Upper lobe of left lung (tissue), 6 donors: ENCODE measurements around the gene LAPTM4A. TPM values are rescaled to one million over a fixed set of nuclear protein-coding genes. Genes with fewer than 3 reads are reported as not detected.

Experiments
- ATAC-seq, 2 donors: fragments of 200-7000 bp; cut with Tn5 transposase; one replicate each; pipeline ENCODE4 v1.9.1; 2022; ENCODE audit warnings: mild to moderate bottlenecking in 2 of 2, moderate library complexity in 2 of 2; ENCODE audit not compliant: low FRiP score in 2 of 2
- DNase-seq, 2 donors: peaks; one replicate each; pipeline ENCODE4 v3.0.0-alpha.2; 2019 to 2020
- H3K27ac ChIP-seq, 4 donors: fragments of 200-600 bp; sonication (generic); one replicate each; pipeline ENCODE4 v1.5.1; 2016 to 2019
- H3K27me3 ChIP-seq, 4 donors: fragments of 200-600 bp; sonication (generic); one replicate each; pipeline ENCODE4 v1.5.1; 2017 to 2019
- H3K36me3 ChIP-seq, 4 donors: fragments of 200-600 bp; sonication (generic); one replicate each; pipeline ENCODE4 v1.5.1; 2016 to 2019
- H3K4me1 ChIP-seq, 4 donors: fragments of 200-600 bp; sonication (generic); one replicate each; pipeline ENCODE4 v1.5.1; 2018 to 2019
- H3K4me3 ChIP-seq, 4 donors: fragments of 200-600 bp; sonication (generic); one replicate each; pipeline ENCODE4 v1.5.1; 2017 to 2019; ENCODE audit warnings: mild to moderate bottlenecking in 2 of 4, moderate library complexity in 1 of 4
- H3K9me3 ChIP-seq, 4 donors: fragments of 200-600 bp; sonication (generic); one replicate each; pipeline ENCODE4 v1.5.1; 2018 to 2019
- CTCF ChIP-seq, 6 experiments: fragments of 450-650 bp in 4 of 6; fragments of 200-600 bp in 2 of 6; sonication (generic) in 2 of 6; IDR thresholded peaks; one replicate each; pipeline ENCODE4 v1.5.1; 2016 to 2019; ENCODE audit warnings: antibody characterized with exemption in 6 of 6
- EP300 ChIP-seq, 4 donors: sonication (generic); formaldehyde crosslinking; IDR thresholded peaks; one replicate each; pipeline ENCODE4 v1.5.1; 2017; ENCODE audit warnings: antibody characterized with exemption in 4 of 4, control low read depth in 2 of 4
- POLR2A ChIP-seq, 4 donors: fragments of 450-650 bp; IDR thresholded peaks; one replicate each; pipeline ENCODE4 v1.5.1; 2016 to 2017; ENCODE audit warnings: antibody characterized with exemption in 4 of 4, mild to moderate bottlenecking in 2 of 4
- POLR2AphosphoS5 ChIP-seq, 2 donors: sonication (generic); formaldehyde crosslinking; IDR thresholded peaks; one replicate each; pipeline ENCODE4 v1.5.1; 2017; ENCODE audit warnings: antibody characterized with exemption in 2 of 2
- WGBS, 2 donors: methylation state at CpG; one replicate each; pipeline ENCODE4 v1.1.5; 2017 to 2018; 5-methylcytosine and 5-hydroxymethylcytosine counted together
- total RNA-seq, 6 donors: library from RNA; depleted of rRNA in 4 of 6; stranded (reverse); fragments of >200 nt in 4 of 6; gene quantifications; one replicate each; pipeline versions ENCODE4 v1.1.0 to v1.2.1, GENCODE V29; 2016 to 2021
- donor health status: DM: no; HTN: no; CAD: no; lungs with moderate emphysema.
- donor health status: DM: no; HTN: yes; CAD: no; lungs with severe emphysema.

Gene LAPTM4A
- 100 to 1,000 TPM in 3 of 6 donors, 10 to 100 TPM in 3; 27.2 to 210 (median 116) TPM for total RNA-seq

GRCh38 chr2:20051532-20052228 is at the start of gene LAPTM4A:
LAPTM4A (minus strand) TSS chr2:20051628; CDS start chr2:20051520, 108 bp downstream.
- peak; percentile 96 to 98 for ATAC-seq
- peak within 1 kb of the TSS; percentile 97 to 100 (median 98) for H3K27ac ChIP-seq
- H3K36me3 ChIP-seq = no peaks in the 10 kb centered on the region
- H3K4me3 ChIP-seq = peak within 1 kb of the TSS; percentile 55 to 86 (median 71)
- 0% methylated on average over 37 to 44 of the region's 45 CpGs for WGBS, 2 donors
- peak in 4 of 6 experiments; percentile 11 to 60 (median 46) for TF ChIP-seq CTCF (IDR thresholded peaks at IDR 0.05)
- TF ChIP-seq EP300 (IDR thresholded peaks at IDR 0.05) = peak in 1 of 4 donors; percentile 65
- TF ChIP-seq POLR2AphosphoS5 (IDR thresholded peaks at IDR 0.05) = peak; percentile 81 to 91
- peak; percentile 45 to 96 (median 76) for TF ChIP-seq POLR2A (IDR thresholded peaks at IDR 0.05)
- peaks cover 24 to 39% (median 33%) of the 10 kb centered on the region in 4 donors for H3K4me1 ChIP-seq
- no peaks in the 10 kb centered on the region for H3K9me3 ChIP-seq
- no peaks in the 10 kb centered on the region for H3K27me3 ChIP-seq
- peak; percentile 99 for DNase-seq

- ATAC-seq (no peak), DNase-seq (no peak)
- Histone ChIP-seq H3K4me3 (no peak overlapping the region), H3K27ac (no peak overlapping the region), H3K9me3 (no peaks in the 10 kb centered on the region), H3K4me1 (peaks cover 0 to 10% (median 0%) of the 10 kb centered on the region in 4 donors), H3K27me3 (no peaks in the 10 kb centered on the region), H3K36me3 (no peaks in the 10 kb centered on the region)
- 66% methylated on average over 4 of the region's 4 CpGs for WGBS, 2 donors
- no peak for TF ChIP-seq EP300 (IDR thresholded peaks at IDR 0.05)
- TF ChIP-seq POLR2AphosphoS5 (IDR thresholded peaks at IDR 0.05) = no peak
- TF ChIP-seq POLR2A (IDR thresholded peaks at IDR 0.05) = no peak
- TF ChIP-seq CTCF (IDR thresholded peaks at IDR 0.05) = no peak
Measured at GRCh38 chr2:20100711-20101110, 49.3 kb upstream of the LAPTM4A start.

- WGBS, 2 donors = 86 to 90% methylated on average over 6 of the region's 6 CpGs
- Histone ChIP-seq H3K36me3 (no peaks in the 10 kb centered on the region), H3K9me3 (no peaks in the 10 kb centered on the region), H3K27me3 (no peaks in the 10 kb centered on the region), H3K4me1 (peaks cover 0 to 6% (median 0%) of the 10 kb centered on the region in 4 donors), H3K4me3 (no peak overlapping the region), H3K27ac (no peak overlapping the region)
- TF ChIP-seq POLR2A (IDR thresholded peaks at IDR 0.05) = no peak
- DNase-seq = no peak
- ATAC-seq = no peak
Measured at GRCh38 chr2:20099780-20100179, 48.4 kb upstream of the LAPTM4A start.

- no peaks in the 10 kb centered on the region for H3K4me1 ChIP-seq
- H3K36me3 ChIP-seq = no peaks in the 10 kb centered on the region
- TF ChIP-seq CTCF (IDR thresholded peaks at IDR 0.05) = peak; percentile 78 to 91 (median 86)
- TF ChIP-seq POLR2AphosphoS5 (IDR thresholded peaks at IDR 0.05) = no peak
- TF ChIP-seq EP300 (IDR thresholded peaks at IDR 0.05) = no peak
- no peak for TF ChIP-seq POLR2A (IDR thresholded peaks at IDR 0.05)
- H3K4me3 ChIP-seq = no peak overlapping the region
- ATAC-seq (peak; percentile 87 to 93), DNase-seq (peak; percentile 56 to 89)
- H3K27ac ChIP-seq = no peak overlapping the region
- 23 to 24% methylated on average over 21 of the region's 21 CpGs for WGBS, 2 donors
- no peaks in the 10 kb centered on the region for H3K27me3 ChIP-seq
- no peaks in the 10 kb centered on the region for H3K9me3 ChIP-seq
Measured at GRCh38 chr2:20097889-20098714, 46.7 kb upstream of the LAPTM4A start.

- Histone ChIP-seq H3K4me1 (no peaks in the 10 kb centered on the region), H3K36me3 (no peaks in the 10 kb centered on the region), H3K27ac (no peak overlapping the region), H3K4me3 (no peak overlapping the region), H3K27me3 (no peaks in the 10 kb centered on the region), H3K9me3 (no peaks in the 10 kb centered on the region)
- DNase-seq (no peak), ATAC-seq (no peak)
- TF ChIP-seq EP300 (IDR thresholded peaks at IDR 0.05) (no peak), CTCF (IDR thresholded peaks at IDR 0.05) (no peak), POLR2AphosphoS5 (IDR thresholded peaks at IDR 0.05) (no peak), POLR2A (IDR thresholded peaks at IDR 0.05) (no peak)
- WGBS, 2 donors = 69 to 75% methylated on average over 1 of the region's 1 CpG
Measured at GRCh38 chr2:20095469-20095868, 44.0 kb upstream of the LAPTM4A start.
